ENCODE measurements around the gene PPP2R2C.

The PPP2R2C gene

DNA sequence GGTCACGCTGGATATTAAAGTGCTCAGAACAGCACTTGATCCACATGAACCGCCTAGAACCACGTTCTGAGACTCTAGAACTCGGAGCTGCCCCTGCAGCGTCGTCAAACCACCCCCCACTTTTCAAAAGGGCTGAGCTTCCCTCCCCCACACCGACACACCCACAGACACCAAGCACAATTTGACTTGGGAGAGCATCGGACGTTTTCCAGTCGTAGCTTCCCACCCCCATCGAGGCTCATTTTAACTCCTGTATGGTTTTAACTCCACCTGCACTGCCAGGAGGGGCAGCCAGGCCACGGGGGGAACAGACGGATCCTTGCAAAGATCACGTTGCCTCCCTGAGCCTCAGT is 26.3 kb downstream of the PPP2R2C start:
- no peak for TF ChIP-seq CTCF (conservative IDR thresholded peaks at IDR 0.05; ENCODE audit: low read depth)
- ChIA-PET CTCF (interaction anchor here (0.8 kb wide), 1 partner anchor 558 kb away, joined by 3 read pairs; no protein-coding TSS in a partner anchor), POLR2A (ENCODE audit: low non-redundant PET) (no interaction called here)
- no peak for DNase-seq (ENCODE audit: low spot score)
- no peak overlapping the region for H3K27ac ChIP-seq

GRCh38 chr4:6445403-6446129 is 26.8 kb downstream of the PPP2R2C start:
- no peak overlapping the region for H3K27ac ChIP-seq
- ChIA-PET CTCF (interaction anchor here (0.8 kb wide), 1 partner anchor 559 kb away, joined by 3 read pairs; no protein-coding TSS in a partner anchor), POLR2A (ENCODE audit: low non-redundant PET) (no interaction called here)
- DNase-seq (ENCODE audit: low spot score), result no peak
- TF ChIP-seq CTCF (conservative IDR thresholded peaks at IDR 0.05; ENCODE audit: low read depth), result no peak

- H3K27ac ChIP-seq, result no peak overlapping the region
- no peak for DNase-seq (ENCODE audit: low spot score)
- TF ChIP-seq CTCF (conservative IDR thresholded peaks at IDR 0.05; ENCODE audit: low read depth), result no peak
- ChIA-PET POLR2A (ENCODE audit: low non-redundant PET) (no interaction called here), CTCF (no interaction called here)
Observed at GRCh38 chr4:6444582-6444981, 27.8 kb downstream of the PPP2R2C start.

- H3K27ac ChIP-seq, result no peak overlapping the region
- DNase-seq (ENCODE audit: low spot score), result no peak
- POLR2A ChIA-PET (ENCODE audit: low non-redundant PET), result no interaction called here
Observed at GRCh38 chr4:6443035-6444023, 29.1 kb downstream of the PPP2R2C start.

GRCh38 chr4:6442555-6442954 is 29.9 kb downstream of the PPP2R2C start:
- ChIA-PET POLR2A (ENCODE audit: low non-redundant PET) (no interaction called here), CTCF (no interaction called here)
- H3K27ac ChIP-seq, result no peak overlapping the region
- no peak for TF ChIP-seq CTCF (conservative IDR thresholded peaks at IDR 0.05; ENCODE audit: low read depth)
- no peak for DNase-seq (ENCODE audit: low spot score)

More at GRCh38 chr4:6443035-6444023, 29.1 kb downstream of the PPP2R2C start:
- no peak for TF ChIP-seq CTCF (conservative IDR thresholded peaks at IDR 0.05; ENCODE audit: low read depth)
- CTCF ChIA-PET, result interaction anchor here (0.6 kb wide), 1 partner anchor 103 kb away, joined by 5 read pairs; no protein-coding TSS in a partner anchor

DNA sequence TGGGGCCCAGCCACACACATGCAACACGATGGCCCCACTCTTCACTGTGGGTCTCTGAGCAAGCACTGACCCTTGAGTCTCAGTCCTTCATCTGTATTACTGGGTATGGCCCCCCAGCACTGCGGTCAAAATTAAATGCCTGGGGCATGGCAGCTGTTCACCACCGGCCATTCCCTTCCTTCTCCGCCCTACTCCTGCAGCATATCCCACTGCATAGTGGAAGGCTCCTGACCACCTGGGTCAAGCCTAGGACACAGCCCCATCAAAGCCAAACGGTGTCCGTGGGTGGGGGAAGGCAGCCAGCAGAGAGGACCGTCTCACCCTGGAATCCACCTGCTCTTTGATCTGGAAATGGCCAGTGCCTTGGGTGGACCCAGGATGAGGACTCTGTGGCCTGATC is 30.7 kb downstream of the PPP2R2C start:
- no peak for DNase-seq (ENCODE audit: low spot score)
- no peak for TF ChIP-seq CTCF (conservative IDR thresholded peaks at IDR 0.05; ENCODE audit: low read depth)
- no peak overlapping the region for H3K27ac ChIP-seq
- POLR2A ChIA-PET (ENCODE audit: low non-redundant PET), result no interaction called here
- CTCF ChIA-PET, result no interaction called here

Data from RWPE1 (cell line).